Neuronal stem cell (in vitro differentiated cells): ENCODE data around the gene ASAH2B.

Experiments used
- DNase-seq: peaks from one replicate; pipeline ENCODE4 v3.0.0-alpha.2; 2013; ENCODE audit warnings: low spot score
- H2AFZ ChIP-seq: one replicate; pipeline ENCODE4 v1.6.1; 2013; ENCODE audit warnings: mild to moderate bottlenecking, low read length, inconsistent platforms
- H2AK5ac ChIP-seq: 2 replicates; pipeline ENCODE4 v1.6.1; 2013; ENCODE audit warnings: low read depth, mild to moderate bottlenecking, inconsistent platforms, low read length, moderate library complexity, mixed read lengths
- H2BK120ac ChIP-seq: 2 replicates; pipeline ENCODE4 v1.6.1; 2013; ENCODE audit warnings: low read depth, mild to moderate bottlenecking, inconsistent platforms, low read length, moderate library complexity, mixed read lengths
- H2BK12ac ChIP-seq: one replicate; pipeline ENCODE4 v1.6.1; 2013; ENCODE audit warnings: low read length, inconsistent platforms
- H2BK15ac ChIP-seq: 2 replicates; pipeline ENCODE4 v1.6.1; 2013; ENCODE audit warnings: mild to moderate bottlenecking, low read length, inconsistent platforms, mixed read lengths
- H2BK5ac ChIP-seq: one replicate; pipeline ENCODE4 v1.6.1; 2013; ENCODE audit warnings: inconsistent platforms, mild to moderate bottlenecking, low read length, moderate library complexity
- H3K14ac ChIP-seq: one replicate; pipeline ENCODE4 v1.6.1; 2013; ENCODE audit warnings: low read length, inconsistent platforms
- H3K18ac ChIP-seq: 2 replicates; pipeline ENCODE4 v1.6.1; 2013; ENCODE audit warnings: low read length, inconsistent platforms
- H3K23ac ChIP-seq: 2 replicates; pipeline ENCODE4 v1.6.1; 2013; ENCODE audit warnings: low read depth, mild to moderate bottlenecking, mixed read lengths, low read length, inconsistent platforms; ENCODE audit not compliant: poor library complexity
- H3K27ac ChIP-seq: replicated peaks from 3 replicates; pipeline ENCODE4 v1.5.1; 2013; ENCODE audit warnings: low read length, inconsistent platforms
- H3K27me3 ChIP-seq, 3 experiments: 2 replicates each; pipeline ENCODE4 v1.6.1; 2013; ENCODE audit warnings: low read length in 3 of 3, mild to moderate bottlenecking in 2 of 3, inconsistent platforms in 1 of 3, low read depth in 1 of 3, mixed read lengths in 1 of 3, moderate library complexity in 1 of 3; ENCODE audit not compliant: control insufficient read depth in 3 of 3, insufficient read depth in 3 of 3
- H3K36me3 ChIP-seq, 2 donors: replicated peaks in 1 of 2; 2 replicates each; pipeline ENCODE4 v1.6.1; 2013; ENCODE audit warnings: low read length in 2 of 2; ENCODE audit not compliant: control insufficient read depth in 2 of 2, insufficient read depth in 2 of 2
- H3K4ac ChIP-seq: 2 replicates; pipeline ENCODE4 v1.6.1; 2013; ENCODE audit warnings: inconsistent platforms, mild to moderate bottlenecking, low read length, moderate library complexity
- H3K4me1 ChIP-seq, 2 donors: 1 replicate in 1 of 2; 2 replicates in 1 of 2; pipeline ENCODE4 v1.6.1; 2013; ENCODE audit warnings: low read length in 2 of 2, low read depth in 1 of 2; ENCODE audit not compliant: control insufficient read depth in 2 of 2, insufficient read depth in 1 of 2
- H3K4me2 ChIP-seq: one replicate; pipeline ENCODE4 v1.6.1; 2013; ENCODE audit warnings: mild to moderate bottlenecking, low read length, inconsistent platforms; ENCODE audit not compliant: insufficient read depth, poor library complexity, severe bottlenecking
- H3K4me3 ChIP-seq, 2 donors: 2 replicates each; pipeline ENCODE4 v1.5.1; 2013; ENCODE audit warnings: low read length in 2 of 2, mild to moderate bottlenecking in 2 of 2, inconsistent platforms in 1 of 2, moderate library complexity in 1 of 2
- H3K79me1 ChIP-seq: one replicate; pipeline ENCODE4 v1.6.1; 2013; ENCODE audit warnings: low read depth, mild to moderate bottlenecking, inconsistent platforms, low read length, moderate library complexity
- H3K9ac ChIP-seq: one replicate; pipeline ENCODE4 v1.6.1; 2013; ENCODE audit warnings: mild to moderate bottlenecking, low read depth, low read length, inconsistent platforms; ENCODE audit not compliant: poor library complexity
- H3K9me3 ChIP-seq, 2 donors: replicated peaks in 1 of 2; 2 replicates each; pipeline versions ENCODE3 to v1.6.1; 2013; ENCODE audit warnings: low read length in 2 of 2, mild to moderate bottlenecking in 2 of 2, inconsistent platforms in 1 of 2, low read depth in 1 of 2, mixed read lengths in 1 of 2, moderate library complexity in 1 of 2; ENCODE audit not compliant: control insufficient read depth in 2 of 2, insufficient read depth in 1 of 2
- H4K8ac ChIP-seq: one replicate; pipeline ENCODE4 v1.6.1; 2013; ENCODE audit warnings: low read depth, mild to moderate bottlenecking, inconsistent platforms, low read length, moderate library complexity
- H4K91ac ChIP-seq: one replicate; pipeline ENCODE4 v1.6.1; 2013; ENCODE audit warnings: low read length, low read depth, mild to moderate bottlenecking, inconsistent platforms; ENCODE audit not compliant: poor library complexity
- WGBS, 2 donors: extraction: QIAGEN DNeasy Blood & Tissue Kit; methylation state at CpG; one replicate each; pipeline ENCODE4 v1.1.7; 2013; ENCODE audit warnings: missing lambda C conversion rate in 2 of 2, mixed read lengths in 1 of 2; ENCODE audit not compliant: insufficient read length in 2 of 2, insufficient replicate concordance in 1 of 2; ENCODE audit errors: extremely low coverage in 2 of 2; 5-methylcytosine and 5-hydroxymethylcytosine counted together

ASAH2B gene

GRCh38 chr10:50796693-50797092 lies 57.0 kb downstream of the ASAH2B start:
- Histone ChIP-seq H3K23ac (no peak overlapping the region), H2AFZ (no peak overlapping the region), H3K27me3 (no peaks in the 10 kb centered on the region), H3K4ac (no peak overlapping the region), H4K91ac (no peak overlapping the region), H2BK120ac (no peak overlapping the region), H3K36me3 (no peaks in the 10 kb centered on the region), H3K14ac (no peak overlapping the region), H3K4me1 (no peaks in the 10 kb centered on the region), H3K4me3 (no peak overlapping the region), H3K18ac (no peak overlapping the region), H3K27ac (no peak overlapping the region), H2BK12ac (no peak overlapping the region), H3K9ac (no peak overlapping the region), H2BK15ac (no peak overlapping the region), H2AK5ac (no peak overlapping the region), H4K8ac (no peak overlapping the region), H2BK5ac (no peak overlapping the region), H3K9me3 (no peaks in the 10 kb centered on the region), H3K79me1 (no peaks in the 10 kb centered on the region), H3K4me2 (no peak overlapping the region)
- WGBS, 2 donors = no CpG with 5 or more reads among the region's 1 CpG
- no peak for DNase-seq

GRCh38 chr10:50798297-50798696 lies 58.6 kb downstream of the ASAH2B start:
- Histone ChIP-seq H3K23ac (no peak overlapping the region), H3K4ac (no peak overlapping the region), H2BK12ac (no peak overlapping the region), H3K18ac (no peak overlapping the region), H3K27me3 (no peaks in the 10 kb centered on the region), H2BK5ac (no peak overlapping the region), H3K4me3 (no peak overlapping the region), H3K36me3 (no peaks in the 10 kb centered on the region), H2AK5ac (no peak overlapping the region), H3K79me1 (no peaks in the 10 kb centered on the region), H3K4me1 (no peaks in the 10 kb centered on the region), H3K9me3 (no peaks in the 10 kb centered on the region), H2AFZ (no peak overlapping the region), H3K14ac (no peak overlapping the region), H3K27ac (no peak overlapping the region), H2BK15ac (no peak overlapping the region), H4K8ac (no peak overlapping the region), H2BK120ac (no peak overlapping the region), H3K4me2 (no peak overlapping the region), H3K9ac (no peak overlapping the region), H4K91ac (no peak overlapping the region)
- DNase-seq = no peak
- WGBS, 2 donors = no CpG with 5 or more reads among the region's 3 CpGs

- H3K4me3 ChIP-seq = no peak overlapping the region
- no peak overlapping the region for H2BK15ac ChIP-seq
- no peak overlapping the region for H3K4ac ChIP-seq
- no peak overlapping the region for H4K8ac ChIP-seq
- no peak overlapping the region for H3K4me2 ChIP-seq
- H3K18ac ChIP-seq = no peak overlapping the region
- H4K91ac ChIP-seq = no peak overlapping the region
- H3K9me3 ChIP-seq = no peaks in the 10 kb centered on the region
- H2BK5ac ChIP-seq = no peak overlapping the region
- H3K4me1 ChIP-seq = no peaks in the 10 kb centered on the region
- WGBS, 2 donors = no CpG with 5 or more reads among the region's 1 CpG
- H3K23ac ChIP-seq = no peak overlapping the region
- no peak overlapping the region for H3K27ac ChIP-seq
- H3K27me3 ChIP-seq = no peaks in the 10 kb centered on the region
- no peaks in the 10 kb centered on the region for H3K36me3 ChIP-seq
- H3K14ac ChIP-seq = no peak overlapping the region
- H2BK120ac ChIP-seq = no peak overlapping the region
- no peak for DNase-seq
- no peak overlapping the region for H2AK5ac ChIP-seq
- H2AFZ ChIP-seq = no peak overlapping the region
- no peak overlapping the region for H2BK12ac ChIP-seq
- H3K9ac ChIP-seq = no peak overlapping the region
- no peaks in the 10 kb centered on the region for H3K79me1 ChIP-seq
These were observed 59.9 kb downstream of the ASAH2B start for GRCh38 chr10:50799595-50799994.

- Histone ChIP-seq H4K8ac (no peak overlapping the region), H3K14ac (no peak overlapping the region), H3K4me3 (no peak overlapping the region), H3K23ac (no peak overlapping the region), H3K79me1 (no peaks in the 10 kb centered on the region), H2BK12ac (no peak overlapping the region), H2BK15ac (no peak overlapping the region), H2BK120ac (no peak overlapping the region), H2AK5ac (no peak overlapping the region), H3K9me3 (no peaks in the 10 kb centered on the region), H3K27ac (no peak overlapping the region), H3K27me3 (no peaks in the 10 kb centered on the region), H3K4me1 (peaks cover 9 to 11% of the 10 kb centered on the region in 2 donors), H3K36me3 (no peaks in the 10 kb centered on the region), H3K18ac (no peak overlapping the region), H4K91ac (no peak overlapping the region), H2BK5ac (no peak overlapping the region), H3K4me2 (no peak overlapping the region), H3K9ac (no peak overlapping the region), H3K4ac (no peak overlapping the region), H2AFZ (peak overlapping the region; percentile 27)
- no CpG with 5 or more reads among the region's 2 CpGs for WGBS, 2 donors
- DNase-seq = no peak
These were observed 66.4 kb downstream of the ASAH2B start for GRCh38 chr10:50805981-50806622.
